K562 treated with DMSO at 1 percent for 12 hours (cell line): ENCODE measurements around the gene GDAP1L1. TPM values are rescaled to one million over a fixed set of nuclear protein-coding genes. Genes with fewer than 3 reads are reported as not detected.

Source experiments
- total RNA-seq: library from RNA; unstranded; fragments of 300-600 nt; gene quantifications from 2 replicates; pipeline ENCODE4 v1.2.3, GENCODE V29; 2022; ENCODE audit not compliant: insufficient read depth

The GDAP1L1 gene
- 1.4 and 1.6 TPM in 2 replicates for total RNA-seq

GRCh38 chr20:44247131-44247571 is at the start of gene GDAP1L1:
TSS of gene GDAP1L1 (plus strand) at chr20:44247308. CDS start at chr20:44247335, 27 bp downstream.

GRCh38 chr20:44210406-44211176 is 36.5 kb upstream of the GDAP1L1 start, which contains the start of gene OSER1:
TSS of gene OSER1 (minus strand) at chr20:44210771. CDS start at chr20:44206957, 3,814 bp downstream.

GRCh38 chr20:44310664-44311639 is 63.8 kb downstream of the GDAP1L1 start, which contains the start of gene FITM2:
TSS of gene FITM2 (minus strand) at chr20:44311202. CDS start at chr20:44311148, 54 bp downstream.

Other genes with a start within 250 kb of the GDAP1L1 start
- gene JPH2, start 60.1 kb upstream of the GDAP1L1 start, total RNA-seq: not detected in 2 replicates
- gene OSER1, start 36.5 kb upstream of the GDAP1L1 start, total RNA-seq: 22.2 and 30.6 TPM in 2 replicates
- gene FITM2, start 63.9 kb downstream of the GDAP1L1 start, total RNA-seq: 2.0 and 4.4 TPM in 2 replicates
- not detected in 2 replicates for gene R3HDML, start 89.7 kb downstream of the GDAP1L1 start, total RNA-seq
- gene HNF4A, start 108.4 kb downstream of the GDAP1L1 start, total RNA-seq: 0.48 TPM in 1 of 2 replicates, not detected in the other
- gene TTPAL, start 228.6 kb downstream of the GDAP1L1 start, total RNA-seq: 1.7 and 7.0 TPM in 2 replicates